Anterior cingulate cortex (tissue), 58 donors: ENCODE data around the gene VWA5B1.

Source experiments
- DNase-seq, 58 donors: peaks; one replicate each; lab custom pipeline; 2025; lab: John Stamatoyannopoulos, UW

Gene VWA5B1

DNA sequence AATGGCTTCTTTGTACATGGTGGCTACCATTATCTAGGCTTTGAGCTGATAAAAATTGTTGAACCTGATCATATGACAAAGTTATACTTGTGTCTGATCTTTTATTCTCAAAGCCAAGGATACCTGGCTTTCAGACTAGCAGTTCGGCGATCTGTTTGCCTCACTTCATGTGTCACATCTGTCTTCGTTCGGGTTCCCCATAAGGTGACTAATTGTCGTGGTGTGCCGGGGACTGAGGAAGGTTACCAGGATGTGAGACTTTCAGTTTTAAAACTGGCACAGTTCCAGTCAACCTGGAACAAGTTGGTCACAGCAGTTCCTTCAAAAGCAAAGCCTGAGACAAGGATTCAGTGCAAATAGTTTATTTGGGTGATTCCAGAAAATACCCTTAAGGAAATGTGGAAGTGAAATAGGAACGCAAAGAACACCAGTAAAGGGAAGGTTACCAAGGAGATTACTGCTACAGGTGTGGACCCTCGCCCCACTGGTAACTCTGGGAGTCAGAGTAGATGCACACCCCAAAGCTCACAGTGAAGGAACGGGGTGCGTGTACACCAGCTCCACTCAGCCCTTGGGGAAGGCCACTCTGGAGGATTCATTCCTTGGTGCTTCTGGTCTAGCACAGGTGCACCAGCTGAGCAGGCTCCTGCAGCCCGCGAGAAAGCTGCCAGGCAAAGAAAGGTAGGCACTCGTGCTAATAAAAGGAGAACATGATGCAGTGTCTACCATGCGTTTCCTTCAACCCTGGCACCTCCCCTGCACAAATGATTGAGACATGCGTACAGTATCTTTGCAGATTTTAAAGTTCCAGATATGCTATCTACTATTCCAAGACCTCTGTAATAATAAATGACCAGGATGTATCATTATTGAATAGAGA, 69.0 kb downstream of the VWA5B1 start:
- no peak for DNase-seq

DNA sequence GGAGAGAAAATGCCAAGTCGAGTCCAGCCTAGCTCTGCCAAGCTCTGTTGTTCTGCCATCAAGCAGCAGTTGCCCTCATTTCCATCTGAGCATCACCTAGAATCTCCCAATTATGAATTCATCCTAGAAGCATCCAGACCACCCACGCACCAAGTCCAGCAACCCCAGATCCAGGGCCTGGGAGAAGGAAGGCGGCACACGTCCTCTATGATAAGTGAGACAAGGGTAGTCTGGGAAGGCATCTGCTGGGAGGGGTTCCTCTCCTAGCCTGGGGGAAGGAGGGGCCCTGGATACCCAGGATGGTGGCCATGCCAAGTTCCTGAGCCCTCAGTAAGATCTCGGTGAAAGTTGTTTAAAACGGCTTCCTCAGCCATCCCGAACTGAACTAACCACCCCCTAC, 70.7 kb downstream of the VWA5B1 start:
- peak in 1 of 58 donors; percentile 33 for DNase-seq

DNA sequence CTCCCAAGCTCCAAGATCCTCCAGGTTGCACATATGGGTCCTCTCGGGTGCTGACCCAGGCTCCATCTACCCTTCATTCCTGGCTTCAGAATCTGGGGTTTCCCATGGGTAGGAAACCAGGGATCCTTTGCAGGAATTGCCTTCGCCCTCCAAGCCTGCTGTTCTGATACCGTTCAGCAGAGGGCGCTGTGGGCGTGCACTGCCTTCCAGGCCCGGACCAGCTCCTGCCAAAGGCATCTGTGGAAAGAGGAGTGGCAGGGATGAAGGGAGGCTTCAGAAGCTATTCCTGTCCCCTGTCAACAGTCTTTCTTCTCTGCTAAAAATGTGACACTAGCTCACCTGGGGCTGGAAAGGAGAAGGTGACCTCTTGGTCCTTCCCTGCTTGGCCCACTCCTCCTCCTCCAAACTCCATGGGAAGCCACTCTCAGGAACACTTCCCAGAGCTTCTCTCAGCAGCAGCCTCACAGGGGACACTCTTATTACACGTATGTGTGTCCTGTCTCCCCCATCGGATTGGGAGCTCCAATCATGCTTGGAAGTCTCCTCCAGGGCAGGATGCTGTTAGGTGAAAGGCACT, 71.2 kb downstream of the VWA5B1 start:
- peak in 57 of 58 donors; percentile 16 to 90 (median 60) for DNase-seq

DNA sequence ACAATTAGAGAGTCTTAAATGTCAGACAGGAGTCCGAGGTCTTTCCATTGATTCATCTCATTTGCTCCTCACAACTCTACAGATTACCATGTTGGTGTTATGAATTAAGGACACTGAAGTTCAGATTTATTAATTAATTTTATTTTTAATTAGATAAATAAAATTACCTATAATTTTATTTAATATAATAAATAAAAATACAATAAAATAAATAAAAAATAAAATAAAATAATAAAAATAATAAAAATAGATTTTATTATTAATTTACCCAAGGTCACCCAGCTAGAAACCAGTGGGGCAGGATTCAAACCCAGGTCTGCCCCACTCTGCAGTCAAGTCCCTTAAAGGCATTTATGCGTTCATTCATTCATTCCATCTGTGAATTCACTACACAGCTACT, 72.2 kb downstream of the VWA5B1 start:
- DNase-seq, result no peak

DNA sequence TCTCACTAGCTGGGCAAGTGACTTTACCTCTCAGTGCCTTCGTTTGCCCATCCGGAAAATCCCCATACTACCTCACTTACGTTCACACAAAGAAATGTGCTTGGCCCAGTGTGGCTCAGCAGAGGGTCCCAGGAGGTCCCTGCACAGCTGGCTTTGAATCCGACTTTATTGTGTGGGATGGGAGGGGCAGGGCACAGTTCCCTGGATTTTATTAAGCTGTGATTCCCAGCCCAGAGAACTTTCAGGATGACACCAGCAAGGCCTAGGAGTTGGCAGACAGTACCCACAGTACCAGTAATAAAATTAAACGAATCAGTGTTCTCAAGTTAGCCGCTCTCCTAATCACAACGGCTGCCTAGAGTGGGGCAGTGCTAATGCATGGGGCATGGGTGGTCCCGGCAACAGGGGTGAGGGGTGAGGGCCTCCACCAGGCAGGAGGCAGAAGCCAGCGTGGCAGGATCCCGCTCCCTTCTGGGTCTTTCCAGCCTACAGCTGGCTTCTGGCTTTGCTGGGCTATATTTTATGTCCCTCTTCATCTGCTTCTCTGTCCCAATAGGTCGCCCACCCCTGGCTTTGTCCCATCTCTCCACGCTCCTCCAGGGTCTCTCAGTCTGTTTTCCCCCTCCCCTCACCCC, 74.9 kb downstream of the VWA5B1 start:
- DNase-seq, result no peak

DNA sequence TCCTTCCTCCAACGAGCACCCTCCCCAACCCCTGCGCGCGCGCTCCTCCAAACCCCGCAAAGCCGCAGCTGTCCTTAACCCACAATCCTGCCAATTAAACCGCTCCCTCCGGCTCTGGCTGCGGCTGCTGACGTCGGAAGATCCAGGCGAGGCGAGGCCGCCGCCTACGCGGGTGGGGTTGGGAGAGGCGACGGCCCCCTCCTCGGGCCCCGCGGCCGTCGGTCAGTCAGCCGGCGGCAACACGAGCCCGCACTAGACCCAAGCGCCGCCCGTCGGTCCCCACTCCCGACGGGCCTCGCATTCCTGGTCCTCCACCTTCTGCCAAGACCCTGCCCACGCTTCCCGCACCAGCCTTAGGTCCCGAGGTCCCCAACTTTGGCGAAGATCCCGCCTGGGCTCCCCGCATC, 75.4 kb downstream of the VWA5B1 start:
- DNase-seq, result peak in 3 of 58 donors; percentile 19 to 35 (median 21)

DNA sequence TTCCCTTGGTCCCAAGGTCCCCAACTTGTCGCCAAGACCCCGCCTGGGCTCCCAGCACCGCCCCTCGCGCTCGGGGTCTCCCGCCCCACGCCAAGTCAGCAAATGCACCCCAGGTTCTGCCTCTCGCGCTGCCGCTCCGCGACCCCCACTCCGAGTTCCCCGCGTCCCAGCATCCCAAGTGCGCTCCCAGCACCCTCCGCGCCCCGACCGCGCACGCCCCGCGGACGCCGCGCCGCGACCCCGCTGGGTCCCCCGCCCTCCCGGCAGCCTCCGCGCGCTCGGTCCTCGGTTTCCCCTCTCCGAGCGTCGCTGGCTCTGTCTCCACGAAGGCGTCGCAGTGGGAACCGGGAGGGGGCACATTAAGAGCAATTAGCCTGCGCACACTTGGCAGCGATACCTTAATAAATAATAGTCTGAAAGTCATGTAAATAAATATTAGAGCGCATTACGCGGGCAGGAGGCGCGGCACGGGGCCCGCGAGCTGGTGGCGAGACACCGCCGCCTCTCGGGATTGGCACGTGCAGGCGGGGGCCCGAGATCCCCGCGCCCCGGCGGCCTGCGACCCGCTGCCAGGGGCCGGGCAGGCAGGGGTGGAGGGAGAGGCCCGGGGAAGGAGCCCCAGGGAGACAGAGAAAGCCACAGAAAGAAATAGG, 75.9 kb downstream of the VWA5B1 start:
- DNase-seq, result peak in 2 of 58 donors; percentile 13 to 21

DNA sequence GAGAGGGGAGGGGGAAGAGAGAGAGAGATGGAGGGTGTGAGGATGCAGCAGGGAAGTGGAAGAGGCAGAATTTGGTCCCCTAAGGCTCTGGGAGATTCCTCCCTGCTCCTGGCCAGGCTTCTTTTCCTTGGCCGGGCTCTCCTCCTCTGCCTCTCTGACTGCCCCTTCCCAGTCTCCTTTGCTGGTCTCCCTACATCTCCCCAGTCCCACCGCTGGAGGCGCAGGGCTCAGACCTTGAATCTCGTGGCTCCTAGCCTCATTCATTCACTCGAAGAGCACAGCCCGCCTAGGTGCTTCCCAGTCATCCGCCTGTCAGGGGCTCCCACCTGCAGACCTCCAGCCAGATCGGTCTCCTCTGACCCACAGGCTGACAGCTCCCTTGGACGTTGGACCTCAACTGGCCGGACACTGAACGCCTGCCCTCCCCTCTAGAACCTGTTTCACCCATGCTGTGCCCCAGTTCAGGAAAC, 76.5 kb downstream of the VWA5B1 start:
- peak in 19 of 58 donors; percentile 3 to 57 (median 23) for DNase-seq

DNA sequence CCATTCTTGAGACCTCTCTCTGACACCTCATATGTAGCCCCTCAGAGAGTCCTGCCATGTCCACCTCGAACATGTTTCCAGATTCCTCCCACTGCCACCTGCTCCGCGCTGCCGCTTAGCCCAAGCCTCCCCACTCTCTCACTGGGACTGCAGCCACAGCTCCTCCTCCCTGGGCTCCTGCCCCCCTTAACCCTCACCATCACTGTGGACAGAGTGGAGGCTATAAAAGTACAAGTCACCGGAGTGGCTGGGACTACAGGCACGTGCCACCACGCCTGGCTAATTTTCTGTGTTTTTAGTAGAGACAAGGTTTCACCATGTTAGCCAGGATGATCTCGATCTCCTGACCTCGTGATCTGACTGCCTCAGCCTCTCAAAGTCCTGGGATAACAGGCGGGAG, 77.0 kb downstream of the VWA5B1 start:
- DNase-seq, result no peak

DNA sequence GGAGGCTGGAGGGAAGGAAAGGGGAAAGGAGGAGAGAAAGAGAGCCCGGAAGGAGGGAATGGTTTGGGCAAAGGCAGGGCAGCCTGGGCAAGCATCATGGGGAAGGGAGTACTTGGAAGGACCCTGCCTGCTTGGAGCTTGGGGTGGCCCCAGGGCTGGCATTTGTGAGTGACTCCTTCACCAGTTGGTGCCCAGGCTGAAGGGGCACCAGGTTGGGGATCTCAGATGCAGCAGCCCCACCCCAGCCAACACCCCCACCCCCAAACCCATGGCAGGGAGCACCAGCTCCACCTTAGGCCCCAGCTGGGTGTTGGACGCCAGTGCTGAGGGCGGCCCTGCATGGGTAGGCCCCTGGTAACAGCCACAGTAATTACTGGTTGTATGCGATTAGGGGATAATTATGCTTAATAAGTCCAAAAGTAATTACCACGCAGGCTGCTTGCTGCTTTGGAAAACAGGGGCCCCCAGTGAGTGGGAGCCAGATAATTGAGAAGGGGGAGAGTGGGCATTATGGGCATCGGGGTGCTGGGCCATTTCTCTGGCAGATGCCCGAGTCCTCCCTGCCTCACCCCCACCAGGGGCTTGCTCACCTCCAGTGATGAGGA, 78.3 kb downstream of the VWA5B1 start:
- DNase-seq, result no peak

DNA sequence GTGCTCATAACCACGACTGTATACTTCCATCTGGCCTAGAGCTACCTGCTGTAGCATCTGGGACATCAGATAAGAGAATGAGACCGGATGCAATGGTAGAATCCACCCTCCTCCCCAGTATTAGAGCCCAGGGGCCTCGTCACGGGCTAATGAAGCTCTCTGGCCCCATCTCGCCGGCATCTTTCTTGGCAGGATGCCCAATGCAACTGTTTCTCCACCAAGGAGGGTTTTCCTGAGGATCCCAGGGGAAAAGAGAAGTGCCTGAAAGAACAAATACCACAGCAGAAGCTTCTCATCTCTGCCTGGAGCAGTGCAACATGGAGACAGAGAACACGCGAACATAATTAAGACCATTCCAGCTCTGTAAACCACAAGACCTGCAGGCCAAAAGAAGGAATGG, 80.0 kb downstream of the VWA5B1 start:
- no peak for DNase-seq

DNA sequence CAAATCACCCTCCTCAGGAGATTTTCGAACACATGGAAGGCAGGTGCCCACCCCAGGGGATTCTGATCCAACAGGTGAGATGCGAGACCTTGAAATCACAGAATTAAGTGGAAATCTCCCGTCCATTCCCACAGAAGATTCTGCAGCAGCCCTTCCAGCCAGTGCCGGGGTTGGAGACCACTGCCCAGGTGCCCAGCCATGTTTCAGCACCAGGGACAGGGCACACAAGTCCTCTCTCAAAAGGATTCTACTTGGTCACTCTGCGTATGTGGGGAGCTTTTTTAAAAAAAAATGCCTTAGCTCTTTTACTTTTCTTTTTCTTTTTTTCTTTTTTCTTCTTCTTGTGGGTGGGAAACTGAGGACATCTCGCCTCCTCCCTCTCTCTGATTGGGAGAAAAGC, 80.7 kb downstream of the VWA5B1 start:
- DNase-seq, result no peak

DNA sequence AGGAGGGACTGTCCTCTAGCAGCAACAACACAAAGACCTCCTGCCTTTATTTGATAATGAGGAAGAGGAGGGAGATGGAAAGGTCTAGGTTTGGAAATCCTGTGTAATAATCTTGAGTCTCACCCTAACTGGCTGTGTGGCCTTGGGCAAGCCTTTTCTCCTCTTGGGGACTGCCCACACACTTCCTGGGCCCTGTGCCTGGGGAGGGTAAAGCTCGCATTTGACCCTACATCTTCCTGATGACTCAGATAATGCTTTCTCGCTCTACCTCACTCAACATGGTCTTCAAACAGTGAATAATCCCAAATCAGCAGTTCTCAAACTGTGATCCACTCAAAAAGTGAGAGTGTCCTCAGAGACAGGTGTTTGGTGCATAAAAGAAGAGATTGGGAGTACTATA, 81.2 kb downstream of the VWA5B1 start:
- no peak for DNase-seq

DNA sequence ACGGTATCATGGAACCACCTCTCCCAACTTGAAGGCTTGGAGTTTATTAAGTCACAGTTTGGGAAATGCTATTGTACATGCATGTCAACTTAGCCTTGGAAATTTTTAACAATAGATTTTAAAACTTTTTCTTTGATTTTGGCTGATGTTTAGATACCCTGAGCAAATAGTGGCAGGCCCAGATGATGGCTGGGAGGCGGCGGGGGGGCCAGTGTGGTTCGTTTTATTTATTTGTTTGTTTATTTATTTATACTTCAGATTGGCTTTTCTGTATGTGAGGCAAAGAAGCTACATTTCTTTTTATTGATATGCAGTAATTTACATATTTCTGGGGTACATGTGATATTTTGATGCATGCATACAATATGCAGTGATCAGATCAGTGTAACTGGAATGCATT, 82.0 kb downstream of the VWA5B1 start:
- no peak for DNase-seq

DNA sequence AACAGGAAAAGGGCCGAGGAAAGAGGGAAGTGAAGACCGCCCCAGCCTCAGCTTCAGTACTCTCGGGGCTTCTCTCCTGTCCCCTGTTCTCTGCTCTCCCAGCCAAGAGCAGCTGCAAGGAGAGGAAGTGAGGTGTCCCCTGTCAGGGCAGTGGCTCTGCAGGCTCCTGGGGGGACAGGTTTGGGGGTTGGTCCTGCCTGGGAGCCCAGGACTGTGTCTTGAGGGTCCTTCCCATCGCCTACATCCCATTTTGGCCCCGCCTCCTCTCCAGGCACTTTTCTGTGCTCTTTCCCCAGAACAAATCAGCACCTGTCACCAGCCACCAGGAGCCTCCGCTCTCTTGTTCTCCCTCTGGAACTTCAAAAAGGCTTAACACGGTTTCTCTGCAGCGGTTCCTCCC, 82.6 kb downstream of the VWA5B1 start:
- no peak for DNase-seq

DNA sequence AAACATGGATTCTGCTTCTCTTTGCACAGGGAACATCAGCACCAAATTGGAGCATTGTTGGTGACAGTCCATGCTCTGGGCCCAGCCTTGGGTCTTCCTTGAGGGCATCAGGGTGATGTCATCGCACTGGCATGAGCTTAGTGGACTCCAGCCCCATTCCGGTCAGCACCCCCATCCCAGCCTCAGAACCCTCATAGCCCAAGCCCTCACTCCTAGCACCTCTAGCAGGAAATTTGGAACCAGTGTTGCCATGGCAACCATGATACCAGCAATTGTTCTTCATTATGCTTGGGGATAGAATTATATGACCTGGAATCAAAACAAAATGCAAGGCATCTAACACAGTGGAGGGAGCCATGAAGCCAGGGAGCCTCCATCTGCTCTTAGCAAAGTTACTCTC, 83.1 kb downstream of the VWA5B1 start:
- DNase-seq, result peak in 1 of 58 donors; percentile 18

DNA sequence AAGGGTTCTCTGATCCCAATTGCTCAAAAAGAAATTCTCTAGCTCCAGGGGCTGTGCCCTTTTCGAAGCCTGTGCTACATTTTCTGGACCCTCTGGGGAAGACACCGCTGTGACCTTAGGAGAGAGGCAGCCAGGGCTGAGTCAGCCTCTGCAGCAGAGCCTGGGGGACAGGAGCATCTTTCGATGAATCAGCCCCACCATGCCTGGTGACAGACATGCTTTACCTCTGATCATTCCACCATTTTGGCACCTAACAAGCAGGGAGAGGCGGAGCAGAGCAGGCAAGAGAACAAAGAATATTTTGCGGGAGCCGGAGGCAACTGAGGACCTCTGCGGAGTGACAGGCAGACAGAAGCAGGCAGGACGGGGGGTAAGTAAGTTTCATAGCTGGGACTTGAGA, 84.9 kb downstream of the VWA5B1 start:
- DNase-seq, result peak in 1 of 58 donors; percentile 14

DNA sequence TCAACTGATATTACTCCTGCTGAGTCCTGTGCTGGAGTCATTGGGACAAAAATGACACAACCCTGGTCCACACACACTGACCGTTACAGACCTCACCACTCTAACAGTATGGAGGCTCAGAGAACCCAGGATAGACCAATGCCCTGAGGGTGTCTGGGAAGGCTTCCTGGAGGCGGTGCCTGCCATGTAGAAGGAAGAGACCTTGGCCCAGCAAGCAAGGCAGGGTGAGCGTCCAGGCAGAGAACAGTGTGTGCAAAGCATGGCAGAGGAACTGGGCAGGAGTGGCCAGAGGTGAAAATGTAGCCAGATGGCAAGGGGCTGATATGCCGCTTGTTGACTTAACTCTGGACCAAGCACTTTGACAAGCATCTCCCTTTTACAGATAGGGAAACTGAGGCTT, 85.5 kb downstream of the VWA5B1 start:
- DNase-seq, result no peak

DNA sequence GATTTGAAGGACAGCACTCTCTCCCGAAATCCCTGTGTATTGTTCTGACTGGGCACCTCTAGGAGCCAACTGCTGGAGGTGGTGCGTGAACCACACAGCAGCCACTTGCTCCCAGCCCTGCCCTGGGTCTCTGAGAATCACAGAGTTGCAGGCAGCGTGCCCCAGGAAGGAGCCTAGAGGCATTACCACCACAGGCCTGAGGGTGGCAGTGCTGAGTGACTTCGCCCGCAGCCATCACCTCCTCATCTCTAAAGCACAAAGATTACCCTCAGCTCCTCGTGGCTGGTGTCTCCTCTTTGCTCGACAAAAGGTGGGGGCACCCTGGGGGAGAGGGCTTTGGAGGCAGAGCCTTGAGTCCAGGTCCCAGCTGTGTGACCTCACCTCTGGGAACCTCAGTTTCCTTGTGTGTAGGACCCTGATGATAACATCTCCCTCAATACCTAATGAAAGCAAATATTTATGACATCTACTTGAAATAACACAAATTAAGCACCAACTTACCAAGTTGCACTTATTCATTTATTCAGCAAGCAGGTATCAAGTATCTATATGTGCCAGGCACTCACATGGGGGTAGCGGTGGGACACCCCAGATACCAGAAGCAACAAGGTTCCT, 86.3 kb downstream of the VWA5B1 start:
- DNase-seq, result peak in 37 of 58 donors; percentile 10 to 67 (median 29)
